HG03280 (cell line): ENCODE data around the gene RPGRIP1L.

Experiments
- ATAC-seq: cut with Tn5 transposase; IDR thresholded peaks from one replicate; pipeline ENCODE4 v1.9.1; 2021; ENCODE audit warnings: mild to moderate bottlenecking, moderate library complexity; ENCODE audit not compliant: unreplicated experiment

RPGRIP1L gene

DNA sequence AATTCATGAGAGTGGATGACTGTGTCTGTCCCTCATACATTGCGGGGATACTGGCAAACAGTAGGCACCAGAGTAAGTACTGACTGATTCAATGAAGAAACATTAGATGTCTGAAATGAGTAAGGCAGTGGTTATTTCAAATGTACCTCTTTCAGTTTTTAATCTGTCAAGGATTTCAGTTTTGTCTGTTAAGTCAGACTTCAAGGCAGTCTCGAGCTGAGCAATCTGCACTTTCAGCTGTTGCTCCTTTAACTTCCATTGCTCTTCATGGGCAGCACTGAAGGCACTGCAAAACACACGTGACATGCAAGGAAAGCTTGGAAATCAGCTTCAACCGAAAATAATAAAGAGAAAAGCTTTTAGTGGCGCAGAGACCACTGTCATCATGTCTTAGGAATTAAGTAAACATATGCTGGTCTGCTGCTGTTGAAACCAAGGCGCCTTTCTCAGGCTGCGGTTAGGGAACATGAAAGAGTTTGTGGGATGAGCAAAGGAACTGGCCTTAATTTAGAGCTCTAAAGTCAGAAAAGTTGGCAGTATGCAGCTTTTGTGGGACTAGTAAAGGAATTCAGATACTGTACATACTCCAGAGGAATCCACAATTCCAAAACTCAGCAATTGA lies 38.8 kb downstream of the RPGRIP1L start:
- peak; percentile 87 for ATAC-seq

GRCh38 chr16:53662072-53662471 lies 41.6 kb downstream of the RPGRIP1L start:
- no peak for ATAC-seq

DNA sequence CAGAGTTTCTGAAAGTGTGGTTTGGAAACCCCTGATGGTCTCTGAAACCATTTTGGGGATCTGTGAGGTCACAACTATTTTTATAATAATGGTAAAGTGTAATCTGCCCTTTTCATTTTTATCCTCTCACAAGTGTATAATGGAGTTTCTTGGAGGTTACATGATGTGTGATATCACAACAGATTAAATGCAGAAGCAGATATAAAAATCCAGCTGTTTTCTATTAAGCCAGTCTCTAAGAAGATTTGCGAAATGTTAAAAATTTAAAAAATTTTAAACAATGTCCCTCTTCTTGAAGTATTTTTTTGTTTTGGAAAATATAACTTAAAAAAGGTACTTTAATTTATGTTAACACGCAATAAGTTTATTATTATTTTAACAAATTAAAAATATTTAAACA lies 48.7 kb downstream of the RPGRIP1L start:
- ATAC-seq: no peak

- no peak for ATAC-seq
These were observed 52.3 kb downstream of the RPGRIP1L start for GRCh38 chr16:53651357-53651756.

DNA sequence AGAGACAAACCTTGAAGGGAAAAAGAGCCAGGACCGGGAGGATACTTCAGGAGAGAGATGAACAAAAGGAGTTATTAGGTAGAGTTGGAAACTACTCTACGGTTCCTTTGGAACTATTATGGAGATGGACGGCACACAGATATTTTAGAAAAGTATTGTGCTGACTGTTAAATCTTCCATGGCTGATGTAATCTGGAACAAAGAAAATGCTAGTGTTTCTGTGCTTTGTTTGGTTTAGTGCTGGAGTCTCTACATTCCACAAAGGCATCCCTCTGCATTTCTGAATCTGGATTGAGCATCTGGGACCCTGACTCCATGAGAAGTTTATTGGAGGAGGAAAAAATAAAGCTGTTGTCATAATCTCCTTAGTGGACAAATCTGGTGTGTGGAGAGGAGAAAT lies 57.2 kb downstream of the RPGRIP1L start:
- ATAC-seq: no peak

DNA sequence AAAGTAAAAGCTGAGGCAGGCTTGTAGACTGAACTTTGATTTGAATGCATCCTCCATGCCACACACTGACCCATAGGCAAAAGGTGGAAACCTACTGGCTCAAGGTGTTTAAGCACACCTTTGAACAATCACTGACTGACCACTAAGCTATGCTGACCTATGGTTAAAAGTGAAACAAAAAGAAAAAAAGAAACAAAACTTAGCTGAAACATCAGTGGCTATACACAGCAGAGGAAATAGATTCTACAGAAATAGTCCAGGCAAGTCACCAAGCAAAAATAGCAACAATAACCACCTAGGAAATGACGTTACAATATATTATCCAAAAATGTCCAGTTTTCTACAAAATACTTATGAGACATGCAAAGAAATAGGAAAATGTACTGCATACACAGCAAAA lies 60.2 kb downstream of the RPGRIP1L start:
- no peak for ATAC-seq

GRCh38 chr16:53642094-53642493 lies 61.6 kb downstream of the RPGRIP1L start:
- no peak for ATAC-seq

DNA sequence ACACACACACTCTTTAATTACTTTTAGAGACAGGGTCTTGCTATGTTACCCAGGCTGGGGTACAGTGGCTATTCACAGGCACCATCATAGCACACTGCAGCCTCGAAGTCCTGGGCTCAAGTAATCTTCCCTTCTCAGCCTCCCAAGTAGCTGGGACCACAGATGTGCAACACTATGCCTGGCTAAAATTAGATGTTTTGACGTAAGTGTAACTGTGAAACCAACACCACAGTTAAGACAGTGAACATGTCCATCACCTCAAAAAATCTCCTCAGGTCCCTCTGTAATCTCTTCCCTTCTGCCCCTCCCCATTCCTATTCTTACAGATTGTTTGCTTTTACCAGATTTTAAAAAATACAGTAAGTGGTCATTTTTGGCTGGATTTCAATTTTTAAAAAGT lies 66.7 kb downstream of the RPGRIP1L start:
- ATAC-seq: no peak

- ATAC-seq: no peak
These were observed 71.1 kb downstream of the RPGRIP1L start for GRCh38 chr16:53632526-53632925.

DNA sequence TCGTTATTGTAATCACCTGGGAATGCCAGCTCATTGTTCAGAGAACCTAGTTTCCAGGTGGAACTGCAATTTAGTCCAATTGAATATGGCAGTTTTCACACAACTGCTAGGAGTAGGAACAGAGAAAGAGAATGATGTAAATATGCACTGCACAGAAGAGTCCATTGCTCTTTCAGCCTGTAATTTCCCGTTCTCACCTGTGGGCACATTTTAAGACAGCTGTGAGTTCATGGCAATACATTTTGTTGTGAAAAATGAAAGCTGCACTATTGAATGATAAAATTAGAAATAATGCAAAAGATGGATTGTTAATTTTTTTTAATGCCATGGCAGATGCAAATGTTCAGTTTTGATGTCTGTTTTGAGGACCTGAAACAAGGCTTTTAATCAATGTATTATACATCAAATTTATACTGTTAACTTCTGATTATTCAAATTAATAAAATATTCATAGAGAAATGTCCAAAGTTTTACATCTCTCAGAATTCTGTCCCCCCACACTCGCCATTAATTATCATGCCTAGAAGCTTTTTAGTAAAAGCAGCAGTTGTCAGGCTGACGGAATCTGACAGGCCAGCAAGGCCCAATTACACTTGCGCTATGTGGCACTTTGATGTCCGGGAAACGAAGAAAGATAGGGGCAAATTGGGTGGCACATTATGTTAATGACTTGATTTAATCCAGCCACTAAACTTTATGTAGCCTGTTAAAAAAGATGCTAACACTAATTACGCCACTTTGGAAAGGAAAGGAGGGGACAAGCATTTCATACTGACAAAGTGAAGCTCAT lies 72.2 kb downstream of the RPGRIP1L start:
- no peak for ATAC-seq

- ATAC-seq: no peak
These were observed 73.9 kb downstream of the RPGRIP1L start for GRCh38 chr16:53629607-53630312.

DNA sequence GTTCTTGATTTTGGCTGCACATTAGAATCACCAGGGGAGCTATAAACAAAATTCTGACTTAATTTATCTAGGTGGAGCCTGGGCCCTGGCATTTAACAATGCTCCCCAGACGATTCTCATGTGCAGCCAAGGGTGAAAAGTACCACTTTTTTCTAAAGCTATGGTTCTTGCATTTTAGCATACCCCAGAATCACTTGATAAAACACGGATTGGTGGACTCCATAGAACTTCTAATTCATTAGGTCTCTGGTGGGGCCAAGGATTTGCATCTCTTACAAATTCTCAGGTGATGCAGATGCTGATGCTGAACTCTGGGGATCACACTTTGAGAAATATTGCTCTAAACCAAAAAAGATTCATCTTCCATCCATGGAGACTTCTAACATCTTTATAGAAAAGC lies 74.5 kb downstream of the RPGRIP1L start:
- ATAC-seq: no peak

- ATAC-seq: no peak
These were observed 76.8 kb downstream of the RPGRIP1L start for GRCh38 chr16:53626811-53627210.

DNA sequence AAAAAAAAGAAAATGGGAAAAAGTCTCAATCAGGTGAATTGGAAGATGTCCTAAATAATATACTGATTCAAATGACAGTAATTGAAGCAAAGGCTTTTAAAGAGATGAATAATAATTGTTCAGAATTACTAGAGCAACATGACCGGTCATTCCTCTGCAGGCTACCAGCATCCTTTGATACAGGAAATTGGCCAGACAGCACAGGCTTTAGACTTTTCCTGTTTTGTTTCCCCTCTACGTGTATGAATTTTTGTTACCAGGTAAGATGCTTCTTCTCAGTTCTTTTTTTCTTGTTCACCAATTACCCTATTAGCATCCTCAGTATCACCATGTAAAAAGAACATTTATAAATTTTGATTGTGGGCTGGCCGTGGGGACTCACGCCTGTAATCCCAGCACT lies 77.5 kb downstream of the RPGRIP1L start:
- ATAC-seq: no peak

GRCh38 chr16:53625221-53625620 lies 78.4 kb downstream of the RPGRIP1L start:
- ATAC-seq: no peak

- no peak for ATAC-seq
These were observed 81.3 kb downstream of the RPGRIP1L start for GRCh38 chr16:53622315-53622714.

DNA sequence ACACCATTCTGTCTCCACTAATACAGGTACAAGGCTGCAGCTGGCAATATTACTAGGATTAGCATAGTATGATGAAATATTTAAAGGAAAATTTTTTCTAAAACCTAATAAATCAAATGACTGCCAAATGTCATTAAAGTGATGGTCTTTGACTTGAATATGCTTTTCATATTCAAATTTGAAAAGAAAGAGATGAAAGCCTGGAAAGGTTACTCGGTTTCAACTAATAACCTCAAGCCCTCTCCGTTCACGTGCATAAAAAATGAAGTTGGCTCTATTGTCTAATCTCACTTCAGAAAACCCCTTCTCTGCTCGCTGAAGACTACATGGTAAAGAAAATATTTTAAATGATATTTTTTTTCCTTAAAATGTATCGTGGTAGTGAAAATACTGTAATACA lies 83.2 kb downstream of the RPGRIP1L start:
- ATAC-seq: no peak

DNA sequence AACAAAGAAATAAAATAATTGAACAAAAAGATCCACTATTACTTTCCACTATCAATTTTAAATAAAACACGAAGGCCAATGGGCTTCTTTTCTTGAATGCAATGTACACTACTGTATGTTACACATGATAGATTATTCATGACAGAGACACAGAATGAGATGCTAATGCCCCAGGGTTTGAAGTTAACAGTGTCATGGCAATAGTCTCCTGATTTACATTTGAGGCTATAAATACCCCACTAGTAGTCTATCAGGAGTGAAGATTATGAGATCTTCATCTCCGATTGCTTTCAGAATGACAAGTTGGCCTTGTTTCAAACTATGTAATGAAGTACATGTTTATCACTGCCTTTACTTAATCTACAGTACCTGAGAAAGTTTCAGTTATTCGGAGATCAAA lies 84.4 kb downstream of the RPGRIP1L start:
- no peak for ATAC-seq

DNA sequence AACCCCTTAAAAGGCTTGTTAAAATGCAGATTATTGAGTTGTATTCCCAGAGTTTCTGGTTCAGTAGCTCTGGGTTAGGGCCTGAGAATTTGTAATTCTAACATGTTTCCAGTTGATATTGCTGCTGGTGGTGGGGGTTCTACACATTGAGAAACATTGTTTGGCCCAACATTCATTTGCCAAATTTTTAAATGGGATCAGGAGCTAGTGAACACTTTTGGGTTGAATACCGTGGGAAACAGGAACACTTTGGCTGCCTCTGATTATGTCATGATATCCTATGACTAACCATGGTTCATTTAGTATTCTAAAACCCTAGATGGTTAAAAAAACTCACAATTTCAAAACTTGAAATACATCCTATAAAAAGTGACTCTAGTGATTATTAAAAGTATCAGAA lies 89.3 kb downstream of the RPGRIP1L start:
- no peak for ATAC-seq

GRCh38 chr16:53612003-53612402 lies 91.7 kb downstream of the RPGRIP1L start:
- ATAC-seq: no peak

GRCh38 chr16:53611179-53611696 lies 92.4 kb downstream of the RPGRIP1L start:
- no peak for ATAC-seq

DNA sequence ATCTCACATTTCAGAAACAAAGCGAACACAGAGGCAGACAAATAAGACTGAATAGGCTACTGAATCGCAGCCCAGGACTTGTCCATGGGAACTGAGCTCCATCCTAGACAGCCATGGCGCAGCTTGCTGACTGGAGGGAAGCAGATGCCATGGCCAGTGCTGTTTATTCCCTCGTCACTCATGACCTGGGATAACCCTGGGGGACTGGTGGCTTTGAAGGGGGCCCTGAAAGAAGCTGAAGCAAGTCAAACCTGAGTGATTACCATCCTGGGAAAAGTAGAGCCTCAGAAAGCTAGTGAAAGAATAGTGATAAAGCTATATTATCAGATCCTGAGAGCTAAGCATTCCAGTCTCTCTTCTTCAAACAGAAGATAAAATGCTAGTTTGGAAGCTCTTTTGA lies 94.1 kb downstream of the RPGRIP1L start:
- ATAC-seq: no peak
